Measurements from ENCODE around the gene CPN1. TPM values are rescaled to one million over a fixed set of nuclear protein-coding genes. Genes with fewer than 3 reads are reported as not detected.

The CPN1 gene
- 0.08 to 0.42 TPM (median 0.20 TPM) in 5 replicates for total RNA-seq (2022; extraction: Qiagen RNA extraction; ENCODE audit: low read depth)

GRCh38 chr10:100081075-100082001, at the start of gene CPN1:
TSS of gene CPN1 (minus strand) at chr10:100081869. CDS start at chr10:100081625, 244 bp downstream.

GRCh38 chr10:100009793-100010676, 71.6 kb downstream of the CPN1 start, which contains the start of gene DNMBP:
TSS of gene DNMBP (minus strand) at chr10:100009947. CDS start at chr10:99972124, 37,823 bp downstream.

Other genes with a start within 250 kb of the CPN1 start
- gene DNMBP, start 71.9 kb downstream of the CPN1 start, total RNA-seq (2022; extraction: Qiagen RNA extraction; ENCODE audit: low read depth) = 22.9 to 33.4 TPM (median 29.2 TPM) in 5 replicates
- gene ERLIN1, start 104.2 kb upstream of the CPN1 start, total RNA-seq (2022; extraction: Qiagen RNA extraction; ENCODE audit: low read depth) = 41.0 to 61.2 TPM (median 52.4 TPM) in 5 replicates
- gene CHUK, start 147.7 kb upstream of the CPN1 start, total RNA-seq (2022; extraction: Qiagen RNA extraction; ENCODE audit: low read depth) = 16.1 to 24.7 TPM (median 21.8 TPM) in 5 replicates
- gene CWF19L1, start 185.8 kb upstream of the CPN1 start, total RNA-seq (2022; extraction: Qiagen RNA extraction; ENCODE audit: low read depth) = 20.6 to 25.6 TPM (median 22.3 TPM) in 5 replicates
- 93.1 to 110 TPM (median 107 TPM) in 5 replicates for gene BLOC1S2, start 204.8 kb upstream of the CPN1 start, total RNA-seq (2022; extraction: Qiagen RNA extraction; ENCODE audit: low read depth)
- gene PKD2L1, start 248.4 kb upstream of the CPN1 start, total RNA-seq (2022; extraction: Qiagen RNA extraction; ENCODE audit: low read depth) = 0.06 to 0.39 TPM (median 0.08 TPM) in 4 of 5 replicates, not detected in the other